Neural crest cell (in vitro differentiated cells): ENCODE results near the gene ANGEL2. TPM values are rescaled to one million over a fixed set of nuclear protein-coding genes. Genes with fewer than 3 reads are reported as not detected.
"Not testable (repeated sequence)": the region's sequence is repeated elsewhere in the genome, so short reads cannot be mapped to it uniquely, and the experiment has no call there.

ENCODE experiments used
- DNase-seq: peaks from one replicate; pipeline ENCODE4 v3.0.0; 2021; ENCODE audit warnings: low read depth, mixed read lengths, low spot score
- H3K27ac Mint-ChIP-seq: one replicate; pipeline ENCODE4 v1.8.0; 2021; ENCODE audit warnings: mild to moderate bottlenecking, mixed read lengths; ENCODE audit not compliant: unreplicated experiment
- H3K27me3 Mint-ChIP-seq: 2 replicates; pipeline ENCODE4 v1.8.0; 2021; ENCODE audit warnings: low read depth, mild to moderate bottlenecking, mixed read lengths
- H3K36me3 Mint-ChIP-seq: 2 replicates; pipeline ENCODE4 v1.8.0; 2021; ENCODE audit warnings: low read depth, mild to moderate bottlenecking, mixed read lengths
- H3K4me1 Mint-ChIP-seq: 2 replicates; pipeline ENCODE4 v1.8.0; 2021; ENCODE audit warnings: mixed read lengths
- H3K4me3 Mint-ChIP-seq: one replicate; pipeline ENCODE4 v1.8.0; 2021; ENCODE audit warnings: mild to moderate bottlenecking, mixed read lengths
- H3K9me3 Mint-ChIP-seq: 2 replicates; pipeline ENCODE4 v1.8.0; 2021; ENCODE audit warnings: mixed read lengths
- total RNA-seq: library from RNA; stranded (reverse); gene quantifications from 2 replicates; pipeline ENCODE4 v1.2.1, GENCODE V29; 2021
- TF ChIP-seq, protein P1 (sequence below): fragments of 200-600 bp; sonication (generic); conservative IDR thresholded peaks from 2 replicates; pipeline ENCODE4 v1.5.0; 2021; ENCODE audit warnings: antibody characterized with exemption, mild to moderate bottlenecking

ANGEL2 gene
- total RNA-seq, 1 donor from 2014 or later, result 49.0 TPM

DNA sequence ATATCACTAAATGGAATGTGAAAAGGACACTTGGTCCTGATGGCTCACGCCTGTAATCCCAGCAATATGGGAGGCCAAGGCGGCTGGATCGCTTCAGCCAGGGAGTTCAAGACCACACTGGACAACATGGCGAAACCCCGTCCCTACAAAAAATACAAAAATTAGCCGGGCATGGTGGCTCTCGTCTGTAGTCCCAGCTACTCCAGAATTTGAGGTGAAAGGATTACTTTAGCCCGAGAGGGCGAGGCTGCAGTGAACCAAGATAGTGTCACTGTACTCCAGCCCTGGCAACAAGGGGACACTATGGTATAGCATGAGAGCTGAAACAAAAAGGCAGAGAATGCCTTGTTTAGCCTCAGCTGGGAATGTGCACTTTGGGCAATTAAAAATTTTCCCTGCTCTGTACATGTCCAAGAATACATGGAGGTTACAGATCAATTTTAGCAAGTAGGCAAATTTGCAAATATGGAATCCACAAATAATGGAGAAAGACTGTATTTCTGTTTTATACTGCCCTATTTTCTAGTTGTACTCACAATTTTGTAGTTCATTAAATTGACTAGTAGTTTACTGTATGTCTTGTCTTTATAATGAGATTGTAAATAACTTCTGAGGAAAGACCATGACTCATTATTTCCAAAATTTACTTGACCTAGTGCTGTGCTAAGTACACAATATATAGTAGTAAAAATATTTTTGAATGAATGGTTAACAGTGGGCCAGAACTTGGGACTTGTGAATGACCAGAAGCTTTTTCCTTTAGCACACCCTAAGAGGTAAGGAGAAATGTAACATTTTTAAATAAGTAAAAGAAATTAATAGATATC, 2.0 kb upstream of the ANGEL2 start:
- DNase-seq, result no peak
- H3K27ac Mint-ChIP-seq, result no peak overlapping the region
- peak overlapping the region; percentile 44 for H3K4me3 Mint-ChIP-seq
- H3K27me3 Mint-ChIP-seq, result no peaks in the 10 kb centered on the region
- peaks cover 25% of the 10 kb centered on the region for H3K4me1 Mint-ChIP-seq
- H3K36me3 Mint-ChIP-seq, result no peaks in the 10 kb centered on the region
- TF ChIP-seq, protein P1, sequence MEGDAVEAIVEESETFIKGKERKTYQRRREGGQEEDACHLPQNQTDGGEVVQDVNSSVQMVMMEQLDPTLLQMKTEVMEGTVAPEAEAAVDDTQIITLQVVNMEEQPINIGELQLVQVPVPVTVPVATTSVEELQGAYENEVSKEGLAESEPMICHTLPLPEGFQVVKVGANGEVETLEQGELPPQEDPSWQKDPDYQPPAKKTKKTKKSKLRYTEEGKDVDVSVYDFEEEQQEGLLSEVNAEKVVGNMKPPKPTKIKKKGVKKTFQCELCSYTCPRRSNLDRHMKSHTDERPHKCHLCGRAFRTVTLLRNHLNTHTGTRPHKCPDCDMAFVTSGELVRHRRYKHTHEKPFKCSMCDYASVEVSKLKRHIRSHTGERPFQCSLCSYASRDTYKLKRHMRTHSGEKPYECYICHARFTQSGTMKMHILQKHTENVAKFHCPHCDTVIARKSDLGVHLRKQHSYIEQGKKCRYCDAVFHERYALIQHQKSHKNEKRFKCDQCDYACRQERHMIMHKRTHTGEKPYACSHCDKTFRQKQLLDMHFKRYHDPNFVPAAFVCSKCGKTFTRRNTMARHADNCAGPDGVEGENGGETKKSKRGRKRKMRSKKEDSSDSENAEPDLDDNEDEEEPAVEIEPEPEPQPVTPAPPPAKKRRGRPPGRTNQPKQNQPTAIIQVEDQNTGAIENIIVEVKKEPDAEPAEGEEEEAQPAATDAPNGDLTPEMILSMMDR, result no peak
- no peaks in the 10 kb centered on the region for H3K9me3 Mint-ChIP-seq

DNA sequence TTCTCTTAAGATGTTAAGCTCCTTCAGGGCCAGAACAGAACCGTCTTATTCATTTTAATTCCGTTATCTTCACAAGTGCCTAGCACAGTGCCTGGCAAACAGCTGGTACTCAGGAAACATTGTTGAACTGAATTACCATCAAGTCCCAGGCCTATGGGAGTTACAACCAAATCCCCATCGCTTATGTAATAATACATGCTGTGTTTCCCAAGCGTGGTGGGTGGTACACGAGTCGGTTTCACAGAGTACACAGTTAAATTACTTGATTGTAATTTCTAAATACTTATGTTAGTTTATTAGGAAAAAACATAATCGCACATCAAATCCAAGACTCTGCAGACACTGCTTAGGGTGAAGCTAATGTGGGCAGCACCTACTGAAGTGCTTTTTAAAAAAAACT, 1.0 kb downstream of the ANGEL2 start:
- DNase-seq, result no peak
- H3K36me3 Mint-ChIP-seq, result no peaks in the 10 kb centered on the region
- no peak overlapping the region for H3K27ac Mint-ChIP-seq
- no peaks in the 10 kb centered on the region for H3K9me3 Mint-ChIP-seq
- TF ChIP-seq, protein P1, result no peak
- no peaks in the 10 kb centered on the region for H3K27me3 Mint-ChIP-seq
- peak overlapping the region; percentile 99 for H3K4me3 Mint-ChIP-seq
- H3K4me1 Mint-ChIP-seq, result peaks cover 25% of the 10 kb centered on the region

DNA sequence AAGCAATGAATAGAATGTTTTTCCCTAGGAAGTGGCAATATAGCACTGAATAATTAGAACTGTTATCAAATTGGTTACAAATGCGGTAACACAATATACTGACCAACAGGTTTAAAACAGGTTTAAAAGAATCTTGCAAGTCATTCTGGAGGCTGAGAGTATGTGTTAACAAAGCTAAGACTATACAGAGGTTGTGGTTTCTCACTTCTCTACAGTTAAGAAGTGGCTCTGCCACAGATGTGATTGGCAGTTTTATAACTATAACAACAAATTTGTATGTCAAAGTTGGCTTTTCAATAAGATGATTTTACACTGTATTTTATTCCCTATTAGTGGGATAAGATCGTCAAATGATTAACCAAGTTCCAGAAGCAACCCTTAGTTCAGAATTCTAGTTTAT, 7.1 kb downstream of the ANGEL2 start:
- Mint-ChIP-seq H3K4me3 (no peak overlapping the region), H3K27ac (no peak overlapping the region), H3K9me3 (no peaks in the 10 kb centered on the region), H3K4me1 (peaks cover 7% of the 10 kb centered on the region), H3K27me3 (no peaks in the 10 kb centered on the region), H3K36me3 (no peaks in the 10 kb centered on the region)
- no peak for DNase-seq
- TF ChIP-seq, protein P1, result no peak

DNA sequence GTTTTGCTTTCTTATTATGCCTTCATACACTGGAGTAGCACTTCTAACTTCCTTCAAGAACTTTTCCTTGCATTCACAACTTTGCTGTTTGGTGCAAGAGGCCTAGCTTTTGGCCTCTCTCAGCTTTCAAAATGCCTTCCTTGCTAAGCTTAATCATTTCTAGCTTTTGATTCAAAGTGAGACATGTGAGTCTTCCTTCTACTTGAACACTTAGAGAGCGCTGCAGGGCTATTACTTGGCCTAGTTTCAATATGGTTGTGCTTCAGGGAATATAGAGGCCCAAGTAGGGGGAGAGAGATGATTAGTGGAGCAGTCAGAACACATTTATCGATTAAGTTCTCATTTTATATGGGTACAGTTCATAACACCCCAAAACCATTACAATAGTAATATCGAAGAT, 12.4 kb downstream of the ANGEL2 start:
- H3K4me3 Mint-ChIP-seq, result no peak overlapping the region
- TF ChIP-seq, protein P1, result no peak

DNA sequence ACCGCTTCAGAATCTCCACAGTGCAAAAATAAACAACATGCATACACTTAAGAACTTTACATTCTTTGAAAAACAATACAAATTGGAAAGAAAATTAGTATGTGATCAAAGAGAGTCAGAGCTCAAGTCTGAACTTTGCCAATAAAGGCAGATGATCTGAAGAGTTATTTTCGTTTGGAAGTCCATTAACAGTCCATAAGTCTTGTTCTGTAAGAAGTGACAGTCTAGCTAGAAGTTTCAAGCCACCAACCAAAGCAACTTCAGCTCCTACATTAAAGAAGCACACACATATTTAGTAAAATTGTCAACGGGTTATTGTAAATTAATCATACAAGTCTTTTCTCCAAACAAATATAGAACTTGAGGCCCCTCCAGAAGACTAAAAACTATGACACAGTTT, 20.7 kb downstream of the ANGEL2 start:
- TF ChIP-seq, protein P1, result no peak
- no peaks in the 10 kb centered on the region for H3K27me3 Mint-ChIP-seq
- no peak for DNase-seq
- no peaks in the 10 kb centered on the region for H3K9me3 Mint-ChIP-seq
- H3K36me3 Mint-ChIP-seq, result peaks cover 8% of the 10 kb centered on the region
- no peak overlapping the region for H3K4me3 Mint-ChIP-seq
- H3K4me1 Mint-ChIP-seq, result no peaks in the 10 kb centered on the region
- H3K27ac Mint-ChIP-seq, result no peak overlapping the region

More for the DNA sequence above, 12.4 kb downstream of the ANGEL2 start:
- DNase-seq, result no peak
- no peak overlapping the region for H3K27ac Mint-ChIP-seq
- no peaks in the 10 kb centered on the region for H3K9me3 Mint-ChIP-seq
- H3K27me3 Mint-ChIP-seq, result no peaks in the 10 kb centered on the region
- H3K4me1 Mint-ChIP-seq, result no peaks in the 10 kb centered on the region
- peaks cover 3% of the 10 kb centered on the region for H3K36me3 Mint-ChIP-seq

DNA sequence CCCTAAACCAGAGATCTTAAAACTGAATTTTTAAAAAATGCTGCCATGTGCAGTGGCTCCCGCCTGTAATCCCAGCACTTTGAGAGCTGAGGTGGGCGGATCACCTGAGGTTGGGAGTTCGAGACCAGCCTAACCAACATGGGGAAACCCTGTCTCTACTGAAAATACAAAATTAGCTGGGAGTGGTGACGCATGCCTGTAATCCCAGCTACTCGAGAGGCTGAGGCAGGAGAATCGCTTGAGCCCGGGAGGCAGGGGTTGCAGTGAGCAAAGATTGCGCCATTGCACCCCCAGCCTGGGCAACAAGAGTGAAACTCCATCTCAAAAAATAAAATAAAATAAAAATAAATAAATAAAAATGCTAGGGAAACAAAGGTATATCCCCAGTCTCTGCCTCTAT, 21.7 kb downstream of the ANGEL2 start:
- DNase-seq, H3K27ac Mint-ChIP-seq, H3K4me1 Mint-ChIP-seq: not testable (repeated sequence)

More for the DNA sequence above, 21.7 kb downstream of the ANGEL2 start:
- H3K4me3 Mint-ChIP-seq, H3K36me3 Mint-ChIP-seq, H3K9me3 Mint-ChIP-seq, H3K27me3 Mint-ChIP-seq: not testable (repeated sequence)
